Epithelial cell of proximal tubule (primary cell): Measurements from ENCODE around the gene ATF4. TPM values are rescaled to one million over a fixed set of nuclear protein-coding genes. Genes with fewer than 3 reads are reported as not detected.

Experiments
- DNase-seq: peaks from one replicate; pipeline ENCODE4 v3.0.0-alpha.2; 2011; ENCODE audit warnings: low read depth
- H3K4me3 ChIP-seq: 2 replicates; pipeline ENCODE4 v1.5.1; 2011; ENCODE audit warnings: low read depth, mild to moderate bottlenecking, low read length
- total RNA-seq: library from RNA; depleted of rRNA; stranded (reverse); fragments of >200 nt; gene quantifications from 2 replicates; pipeline ENCODE4 v1.2.3, GENCODE V29; 2015
- TF ChIP-seq, protein P1 (sequence below): conservative IDR thresholded peaks from 2 replicates; pipeline ENCODE4 v1.5.1; 2012; ENCODE audit warnings: low read depth, mild to moderate bottlenecking, low read length

The ATF4 gene
- total RNA-seq, 1 donor from 2014 or later = 294 TPM

GRCh38 chr22:39568278-39568981, 48.1 kb downstream of the ATF4 start:
- no peak for DNase-seq
- TF ChIP-seq, protein P1, sequence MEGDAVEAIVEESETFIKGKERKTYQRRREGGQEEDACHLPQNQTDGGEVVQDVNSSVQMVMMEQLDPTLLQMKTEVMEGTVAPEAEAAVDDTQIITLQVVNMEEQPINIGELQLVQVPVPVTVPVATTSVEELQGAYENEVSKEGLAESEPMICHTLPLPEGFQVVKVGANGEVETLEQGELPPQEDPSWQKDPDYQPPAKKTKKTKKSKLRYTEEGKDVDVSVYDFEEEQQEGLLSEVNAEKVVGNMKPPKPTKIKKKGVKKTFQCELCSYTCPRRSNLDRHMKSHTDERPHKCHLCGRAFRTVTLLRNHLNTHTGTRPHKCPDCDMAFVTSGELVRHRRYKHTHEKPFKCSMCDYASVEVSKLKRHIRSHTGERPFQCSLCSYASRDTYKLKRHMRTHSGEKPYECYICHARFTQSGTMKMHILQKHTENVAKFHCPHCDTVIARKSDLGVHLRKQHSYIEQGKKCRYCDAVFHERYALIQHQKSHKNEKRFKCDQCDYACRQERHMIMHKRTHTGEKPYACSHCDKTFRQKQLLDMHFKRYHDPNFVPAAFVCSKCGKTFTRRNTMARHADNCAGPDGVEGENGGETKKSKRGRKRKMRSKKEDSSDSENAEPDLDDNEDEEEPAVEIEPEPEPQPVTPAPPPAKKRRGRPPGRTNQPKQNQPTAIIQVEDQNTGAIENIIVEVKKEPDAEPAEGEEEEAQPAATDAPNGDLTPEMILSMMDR = no peak
- H3K4me3 ChIP-seq = no peak overlapping the region

DNA sequence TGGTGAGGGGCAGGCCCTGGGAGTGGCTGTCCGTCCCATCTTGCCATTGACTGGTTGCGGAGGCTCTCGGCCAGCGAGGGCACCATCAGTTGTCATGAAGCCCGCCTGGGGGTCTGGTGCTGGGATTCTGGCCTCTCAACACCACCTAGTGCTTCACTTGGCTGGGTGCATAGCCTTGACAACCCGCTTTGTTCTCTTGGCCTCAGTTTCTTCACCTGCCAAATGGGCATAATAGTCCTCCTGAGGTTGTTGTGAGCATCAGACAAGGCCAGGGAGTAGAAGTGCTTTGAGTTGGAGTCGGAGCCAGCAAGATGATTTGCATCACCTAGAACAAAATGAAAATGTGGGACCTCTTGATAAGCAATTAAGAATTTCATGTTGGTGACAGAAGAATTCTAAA, 48.7 kb downstream of the ATF4 start:
- H3K4me3 ChIP-seq = no peak overlapping the region
- TF ChIP-seq, protein P1 = no peak
- no peak for DNase-seq

GRCh38 chr22:39570226-39570625, 49.9 kb downstream of the ATF4 start:
- no peak overlapping the region for H3K4me3 ChIP-seq
- TF ChIP-seq, protein P1 = no peak
- DNase-seq = no peak

GRCh38 chr22:39570665-39571064, 50.3 kb downstream of the ATF4 start, which contains the start of gene CACNA1I:
Gene CACNA1I, plus strand, starts transcription at chr22:39570753. Its CDS starts 0 bp downstream, at chr22:39570753.
- no peak for DNase-seq
- no peak within 1 kb of the TSS for H3K4me3 ChIP-seq
- TF ChIP-seq, protein P1 = no peak

DNA sequence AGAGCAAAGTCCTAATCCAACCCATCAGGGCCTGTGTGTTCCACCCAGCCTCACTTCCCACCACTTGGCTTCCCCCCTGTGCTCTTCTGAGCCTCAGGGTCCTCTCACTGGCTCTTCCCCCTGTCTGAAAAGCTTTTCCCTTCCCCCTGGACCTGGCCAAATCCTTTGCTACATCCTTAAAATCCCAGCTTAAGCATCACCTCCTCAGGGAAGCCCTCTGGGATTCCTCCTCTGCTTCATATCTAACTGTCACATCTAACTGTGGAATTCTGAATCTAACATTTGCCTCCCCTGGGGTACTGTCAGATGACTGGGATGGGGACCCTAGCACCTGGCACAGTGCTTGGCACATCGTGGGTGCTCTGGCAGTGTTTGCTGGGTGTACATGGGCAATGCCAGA, 51.2 kb downstream of the ATF4 start:
- DNase-seq = no peak
- TF ChIP-seq, protein P1 = no peak
- no peak overlapping the region for H3K4me3 ChIP-seq

Other genes starting within 250 kb of the ATF4 start
- gene RPL3, start 200.9 kb upstream of the ATF4 start, total RNA-seq = 1,634 and 2,001 TPM in 2 replicates
- gene SYNGR1, start 170.6 kb upstream of the ATF4 start, total RNA-seq = 4.7 TPM in 2 replicates
- gene TAB1, start 120.8 kb upstream of the ATF4 start, total RNA-seq = 11.0 and 17.7 TPM in 2 replicates
- gene MGAT3, start 63.5 kb upstream of the ATF4 start, total RNA-seq = 0.65 and 2.4 TPM in 2 replicates
- gene MIEF1, start 18.3 kb upstream of the ATF4 start, total RNA-seq = 22.9 and 26.6 TPM in 2 replicates
- gene RPS19BP1, start 12.2 kb downstream of the ATF4 start, total RNA-seq = 126 and 197 TPM in 2 replicates
- 0.06 TPM in 1 of 2 replicates, not detected in the other for gene CACNA1I, start 50.2 kb downstream of the ATF4 start, total RNA-seq